HG02943 (cell line): ENCODE data around the gene CDC42SE1.

Experiments used
- ATAC-seq: cut with Tn5 transposase; IDR thresholded peaks from one replicate; pipeline ENCODE4 v1.9.1; 2021; ENCODE audit warnings: mild to moderate bottlenecking, low read depth, moderate library complexity; ENCODE audit not compliant: unreplicated experiment

CDC42SE1 gene

DNA sequence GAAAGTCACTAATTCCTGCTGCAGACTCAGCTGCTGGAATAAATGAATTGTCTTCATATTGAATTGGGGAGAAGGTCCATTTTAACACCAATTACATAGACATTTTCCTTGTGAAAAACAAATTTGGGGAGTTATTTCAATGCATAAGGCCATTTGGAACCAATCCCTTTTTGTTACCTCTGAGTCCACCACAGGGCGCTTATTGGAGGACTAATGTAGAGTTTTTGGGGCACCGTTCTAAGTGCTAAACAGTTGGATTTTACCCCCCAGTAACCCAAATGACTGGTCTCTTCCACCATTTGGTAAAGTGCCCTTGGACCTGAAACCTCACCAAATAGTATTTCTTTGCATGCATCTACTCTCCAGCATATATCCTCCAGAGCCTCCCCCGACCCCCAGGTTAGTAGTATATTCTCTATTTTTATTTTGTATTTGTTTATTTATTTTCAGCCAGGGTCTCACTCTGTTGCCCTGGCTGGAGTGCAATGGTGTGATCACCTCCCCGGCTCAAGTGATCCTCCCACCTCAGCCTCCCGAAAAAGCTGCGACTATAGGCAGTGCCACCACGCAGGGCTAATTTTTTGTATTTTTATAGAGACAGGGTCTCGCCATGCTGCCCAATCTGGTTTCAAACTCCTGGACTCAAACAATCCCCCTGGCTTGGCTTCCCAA lies 49.6 kb downstream of the CDC42SE1 start:
- no peak for ATAC-seq

DNA sequence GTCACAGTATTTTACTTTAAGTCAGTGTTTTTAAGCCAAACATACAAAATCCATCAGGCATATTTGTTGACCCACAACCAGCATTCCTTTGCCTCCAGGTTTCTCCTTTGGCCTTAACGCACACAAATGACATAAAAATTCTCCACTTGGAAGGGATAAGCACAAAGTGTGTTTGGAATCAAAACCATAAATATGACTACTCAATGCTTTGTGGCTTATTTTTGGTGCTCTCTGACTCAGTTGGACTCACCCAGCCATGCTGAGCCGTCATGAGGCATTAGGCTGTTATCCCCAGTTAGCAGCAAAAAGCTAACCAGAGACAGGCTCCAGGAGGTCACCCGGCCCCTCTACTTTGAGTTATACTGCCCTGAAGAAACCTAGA lies 50.2 kb downstream of the CDC42SE1 start:
- ATAC-seq: no peak

DNA sequence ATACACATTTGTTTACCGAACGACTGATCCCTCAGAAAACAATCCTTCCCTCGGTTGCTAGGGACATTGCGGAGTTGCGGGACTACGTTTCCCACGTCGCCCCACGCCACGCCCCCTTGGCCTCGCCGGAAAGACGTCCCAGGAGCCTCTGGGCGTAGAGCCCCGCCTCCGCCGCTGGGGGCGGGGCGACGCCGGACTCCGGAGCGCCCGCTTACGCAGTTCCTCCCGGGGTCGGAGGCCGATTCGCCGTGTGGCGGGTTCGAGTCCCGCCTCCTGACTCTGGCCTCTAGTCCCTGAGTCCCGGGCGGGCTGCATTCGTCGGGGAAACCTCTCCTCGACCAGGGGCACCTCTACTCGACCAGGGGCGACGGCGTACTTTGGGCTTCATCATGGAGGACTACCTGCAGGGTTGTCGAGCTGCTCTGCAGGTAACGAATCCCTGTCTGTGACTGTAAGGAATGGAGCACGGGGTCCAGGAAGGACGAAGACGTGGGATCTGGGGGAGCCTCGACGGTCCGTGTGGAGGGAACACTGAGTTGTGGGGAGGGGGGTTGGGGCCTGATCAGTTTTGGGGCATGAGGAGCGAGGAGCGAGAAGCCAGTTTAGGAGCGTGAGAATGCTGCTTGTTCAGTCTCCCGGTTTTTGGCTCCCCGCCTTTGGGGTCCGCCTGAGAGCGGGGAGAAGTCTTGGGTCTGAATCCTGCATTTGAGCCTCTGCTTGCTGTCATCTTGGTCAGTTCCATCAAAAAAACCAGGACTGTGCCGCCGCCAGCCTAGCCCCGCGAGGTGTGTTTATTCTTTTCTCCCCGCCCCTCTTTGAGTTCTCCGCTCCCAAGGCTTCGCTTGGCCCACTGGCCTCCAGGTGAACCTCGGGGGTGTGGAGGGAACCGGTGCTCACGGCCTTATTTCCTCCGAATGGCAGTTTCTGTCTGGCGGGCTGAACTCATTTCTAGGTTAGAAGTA lies 50.9 kb downstream of the CDC42SE1 start, which contains the start of gene PRUNE1:
Gene PRUNE1 (plus strand): TSS at position 206 of the 962 bp plus-strand sequence. CDS start 184 bp downstream, at position 390.
- ATAC-seq: no peak

DNA sequence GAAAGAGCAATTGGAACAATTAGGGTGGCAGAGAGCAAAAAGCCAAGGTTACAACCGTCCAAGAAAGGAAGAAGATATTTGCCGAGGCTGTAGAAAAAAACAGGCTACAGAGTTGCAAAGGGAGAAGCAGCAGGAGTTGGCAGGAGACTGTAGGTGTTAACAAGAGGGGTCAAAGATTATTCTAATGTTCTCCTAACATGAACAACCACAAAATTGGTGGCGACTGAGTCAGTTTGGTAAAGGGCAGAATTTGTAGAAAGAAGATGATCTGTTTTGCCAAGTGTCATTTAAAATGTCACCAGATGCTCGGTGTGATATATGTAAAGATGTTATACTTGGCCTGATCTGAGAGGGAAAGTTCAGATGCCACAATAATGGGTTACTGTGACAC lies 51.6 kb downstream of the CDC42SE1 start:
- no peak for ATAC-seq

DNA sequence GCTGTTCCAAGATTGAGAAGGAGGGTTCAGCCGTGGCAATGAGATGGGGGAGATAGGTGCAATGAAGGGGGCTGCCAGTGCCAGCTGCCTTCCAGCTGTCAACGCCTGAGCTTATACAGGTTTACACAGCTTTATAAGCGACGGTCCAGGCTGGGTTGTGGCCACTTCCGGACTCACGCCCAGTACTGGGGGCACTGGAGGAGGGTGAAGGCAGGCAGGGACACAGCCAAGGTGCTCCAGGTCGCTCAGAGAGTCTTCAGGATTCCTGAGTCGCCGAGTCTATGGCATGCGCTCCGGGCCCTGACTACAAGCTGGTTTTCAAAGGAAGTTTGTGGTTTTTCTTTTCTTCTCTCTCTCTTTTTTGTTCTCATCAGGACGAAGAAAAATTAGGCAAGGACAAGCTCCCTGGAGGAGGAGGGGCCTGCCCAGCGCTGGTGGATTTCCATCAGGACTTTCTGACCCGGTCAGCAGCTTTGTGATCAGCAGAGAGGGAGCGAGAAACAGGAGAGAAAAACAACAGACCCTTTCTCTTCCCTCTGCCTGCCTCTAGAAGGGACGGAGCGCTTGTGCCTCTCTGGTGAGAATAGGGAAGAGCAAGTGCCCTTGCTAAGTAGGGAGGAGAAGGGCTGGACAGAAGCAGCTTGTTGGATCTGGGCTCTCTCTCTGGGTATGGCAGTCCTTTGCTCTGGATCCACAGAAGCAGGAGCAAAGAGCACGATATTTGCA lies 52.9 kb downstream of the CDC42SE1 start, which contains the start of gene MINDY1:
Gene MINDY1 (minus strand): TSS at position 576 of the 726 bp plus-strand sequence. CDS start 4,285 bp downstream, outside the sequence.
- ATAC-seq: no peak

DNA sequence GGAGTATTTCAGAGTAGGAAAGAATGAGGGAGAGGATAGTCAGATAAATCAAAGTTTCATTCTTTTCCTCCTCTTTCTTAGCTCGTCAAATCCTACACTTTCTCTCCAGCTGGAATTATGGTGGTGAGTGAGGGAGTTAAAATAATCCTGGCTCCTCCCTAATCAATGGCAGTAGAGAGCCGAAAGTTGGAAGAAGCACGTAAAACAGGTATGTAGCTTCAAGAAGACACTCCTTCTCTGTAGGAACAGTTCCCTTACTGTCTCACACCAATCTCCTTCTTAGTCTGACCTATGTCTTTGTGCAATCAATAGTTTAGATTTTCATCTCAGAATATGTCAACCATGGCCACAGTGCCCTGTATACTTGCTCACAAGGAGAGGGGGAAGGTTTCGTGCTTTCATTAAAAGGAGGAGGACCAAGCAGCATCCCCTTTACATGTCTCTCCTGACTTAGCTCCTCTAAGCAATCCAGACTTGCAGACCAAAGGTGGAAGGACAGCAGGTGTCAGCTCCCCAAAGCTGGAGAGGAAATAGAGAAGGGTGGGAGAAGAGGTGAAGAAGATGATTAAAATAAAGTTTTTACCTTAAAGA lies 53.6 kb downstream of the CDC42SE1 start:
- ATAC-seq: no peak

DNA sequence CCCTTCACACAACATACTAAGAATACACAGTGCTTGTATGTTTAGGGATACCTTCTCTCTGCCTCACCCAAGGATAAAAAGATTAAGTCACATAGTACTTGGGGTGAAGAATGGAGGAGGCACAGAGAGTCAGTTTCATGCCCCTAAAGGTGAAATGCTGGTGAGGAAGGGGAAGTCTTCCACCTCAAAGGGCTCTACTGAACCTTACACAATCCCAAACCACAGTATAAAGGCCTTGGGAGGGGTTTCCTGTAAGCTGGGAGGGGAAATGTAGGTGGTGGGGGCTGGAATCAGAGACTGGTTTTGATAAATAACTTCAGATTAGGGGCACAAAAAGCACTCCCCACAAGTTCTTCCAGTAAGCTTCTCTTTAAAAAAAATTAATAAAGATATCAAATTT lies 56.2 kb downstream of the CDC42SE1 start:
- no peak for ATAC-seq

DNA sequence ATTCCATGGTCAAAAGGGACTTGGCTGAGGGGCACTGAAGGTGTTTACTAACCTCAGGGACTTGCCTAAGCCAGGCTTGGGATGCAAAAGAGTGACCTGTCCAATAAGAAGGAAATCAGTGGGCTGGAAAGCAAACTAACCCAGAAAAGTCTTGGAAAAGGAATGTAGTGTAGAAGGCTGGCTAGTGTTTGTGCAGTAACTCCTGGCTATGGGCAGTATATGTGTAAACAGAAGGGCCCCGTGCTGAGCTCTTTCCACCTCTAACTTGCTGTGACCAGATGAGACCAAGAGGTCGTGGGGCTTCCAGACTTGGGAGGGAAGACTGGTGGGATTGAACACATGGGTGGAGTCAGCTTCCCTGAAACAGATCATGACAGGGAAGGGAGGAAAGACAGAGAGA lies 56.8 kb downstream of the CDC42SE1 start:
- no peak for ATAC-seq

DNA sequence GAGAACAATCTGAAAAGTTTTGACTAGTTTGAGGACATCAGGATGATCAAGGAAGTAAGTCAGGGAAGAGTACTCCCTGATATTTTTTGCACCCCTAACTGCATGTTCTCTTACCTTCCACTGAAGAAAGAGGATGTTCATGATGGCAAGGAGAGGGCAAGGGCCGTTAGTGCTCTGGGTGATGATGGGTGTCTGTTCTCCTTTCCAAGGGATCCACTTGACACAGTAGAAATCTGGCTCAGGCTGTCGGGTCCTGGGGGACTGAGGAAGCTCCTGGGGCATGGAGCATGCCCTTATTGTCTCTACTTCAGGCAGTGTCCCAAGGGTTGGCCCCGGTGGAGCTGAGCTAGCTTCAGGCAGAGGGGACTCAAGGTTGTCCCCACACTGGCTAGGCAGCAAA lies 57.4 kb downstream of the CDC42SE1 start:
- ATAC-seq: no peak

DNA sequence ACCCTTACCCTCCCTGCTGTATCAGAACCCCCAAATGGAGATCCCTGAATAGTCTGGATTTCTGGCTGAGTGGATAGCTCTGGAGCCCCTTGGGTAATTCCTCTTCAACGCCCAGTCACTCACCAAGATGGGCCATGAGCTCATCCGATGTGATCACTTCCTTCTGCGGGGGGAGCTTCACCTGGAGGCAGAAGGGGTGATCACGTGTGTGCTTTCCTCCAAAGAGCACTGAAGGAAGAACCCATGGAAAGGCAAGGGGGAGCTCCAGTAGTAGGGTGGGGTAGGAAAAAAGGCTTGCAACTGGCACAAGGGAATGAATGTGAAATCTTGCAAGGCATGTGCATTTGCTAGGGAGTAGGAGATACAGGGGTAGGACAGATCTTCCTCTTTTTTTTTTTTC lies 57.8 kb downstream of the CDC42SE1 start:
- no peak for ATAC-seq
